RWPE2 (cell line): ENCODE data around the gene CD70.
"Not testable (repeated sequence)": the region's sequence is repeated elsewhere in the genome, so short reads cannot be mapped to it uniquely, and the experiment has no call there.

Source experiments
- ATAC-seq: fragments of 200-7000 bp; cut with Tn5 transposase; 3 replicates; pipeline ENCODE4 v1.9.1; 2021; ENCODE audit warnings: low read depth
- DNase-seq: peaks from one replicate; pipeline ENCODE4 v3.0.0-alpha.2; 2020; ENCODE audit warnings: low spot score
- H3K27ac ChIP-seq: fragments of 450-650 bp; 2 replicates; pipeline ENCODE4 v1.5.1; 2017; ENCODE audit warnings: mild to moderate bottlenecking; ENCODE audit not compliant: poor library complexity, severe bottlenecking
- H3K27me3 ChIP-seq: fragments of 250-450 bp; sonication (Bioruptor Pico); 2 replicates; pipeline ENCODE4 v1.5.1; 2021; ENCODE audit warnings: mild to moderate bottlenecking, moderate library complexity; ENCODE audit not compliant: insufficient read depth, poor library complexity, severe bottlenecking
- H3K36me3 ChIP-seq: fragments of 250-450 bp; sonication (Bioruptor Pico); 2 replicates; pipeline ENCODE4 v1.5.1; 2020; ENCODE audit warnings: low read depth, mild to moderate bottlenecking, moderate library complexity
- H3K4me1 ChIP-seq: fragments of 250-450 bp; sonication (Bioruptor Pico); 2 replicates; pipeline ENCODE4 v1.5.1; 2021; ENCODE audit warnings: mild to moderate bottlenecking, moderate library complexity; ENCODE audit not compliant: insufficient read depth, poor library complexity, severe bottlenecking
- H3K4me3 ChIP-seq: fragments of 250-450 bp; sonication (Bioruptor Pico); 2 replicates; pipeline ENCODE4 v1.5.1; 2021; ENCODE audit warnings: mild to moderate bottlenecking, moderate library complexity; ENCODE audit not compliant: severe bottlenecking
- H3K9me3 ChIP-seq: fragments of 250-450 bp; sonication (Bioruptor Pico); 2 replicates; pipeline ENCODE4 v1.5.1; 2021; ENCODE audit warnings: mild to moderate bottlenecking, moderate library complexity; ENCODE audit not compliant: severe bottlenecking
- CTCF ChIP-seq: fragments of 450-650 bp; IDR thresholded peaks from one replicate; pipeline ENCODE4 v1.5.1; 2017; ENCODE audit warnings: mild to moderate bottlenecking, moderate library complexity; ENCODE audit not compliant: poor library complexity, severe bottlenecking

The CD70 gene

GRCh38 chr19:6568816-6569215, 22.1 kb downstream of the CD70 start:
- TF ChIP-seq CTCF, result no peak
- no peaks in the 10 kb centered on the region for H3K36me3 ChIP-seq
- no peaks in the 10 kb centered on the region for H3K27me3 ChIP-seq
- H3K4me3 ChIP-seq, result no peak overlapping the region
- ATAC-seq (no peak), DNase-seq (no peak)
- H3K9me3 ChIP-seq, result peaks cover 4% of the 10 kb centered on the region
- no peak overlapping the region for H3K27ac ChIP-seq
- no peaks in the 10 kb centered on the region for H3K4me1 ChIP-seq

- Histone ChIP-seq H3K27me3 (no peaks in the 10 kb centered on the region), H3K27ac (no peak overlapping the region), H3K36me3 (no peaks in the 10 kb centered on the region), H3K4me3 (no peak overlapping the region), H3K4me1 (no peaks in the 10 kb centered on the region), H3K9me3 (peaks cover 4% of the 10 kb centered on the region)
- DNase-seq (no peak), ATAC-seq (no peak)
- TF ChIP-seq CTCF, result no peak
These were observed 22.9 kb downstream of the CD70 start for GRCh38 chr19:6568010-6568526.

- not testable (repeated sequence) for H3K9me3 ChIP-seq, DNase-seq, H3K27ac ChIP-seq, H3K4me3 ChIP-seq, H3K27me3 ChIP-seq, ATAC-seq, H3K4me1 ChIP-seq, H3K36me3 ChIP-seq
These were observed 24.2 kb downstream of the CD70 start for GRCh38 chr19:6566727-6567126.

- no peaks in the 10 kb centered on the region for H3K4me1 ChIP-seq
- H3K27me3 ChIP-seq, result no peaks in the 10 kb centered on the region
- no peak for DNase-seq
- peaks cover 4% of the 10 kb centered on the region for H3K9me3 ChIP-seq
- ATAC-seq, result no peak
- H3K27ac ChIP-seq, result no peak overlapping the region
- H3K36me3 ChIP-seq, result no peaks in the 10 kb centered on the region
- H3K4me3 ChIP-seq, result no peak overlapping the region
- TF ChIP-seq CTCF, result no peak
These were observed 26.6 kb downstream of the CD70 start for GRCh38 chr19:6564393-6564792.

GRCh38 chr19:6562437-6562836, 28.5 kb downstream of the CD70 start:
- ATAC-seq, H3K9me3 ChIP-seq, H3K27me3 ChIP-seq, DNase-seq, H3K4me1 ChIP-seq, H3K4me3 ChIP-seq, H3K27ac ChIP-seq, H3K36me3 ChIP-seq: not testable (repeated sequence)
- TF ChIP-seq CTCF, result peak; percentile 35
